ENCODE results near the gene TMEM54.

Gene TMEM54

GRCh38 chr1:32889731-32890278 is 11.4 kb downstream of the TMEM54 start:
- CTCF ChIA-PET: no interaction called here
- POLR2A ChIA-PET (ENCODE audit: low non-redundant PET): no interaction called here
- no peak overlapping the region for H3K27ac ChIP-seq
- no peak for DNase-seq (ENCODE audit: low spot score)
- TF ChIP-seq CTCF (conservative IDR thresholded peaks at IDR 0.05; ENCODE audit: low read depth): no peak

- TF ChIP-seq CTCF (conservative IDR thresholded peaks at IDR 0.05; ENCODE audit: low read depth): no peak
- POLR2A ChIA-PET (ENCODE audit: low non-redundant PET): no interaction called here
- DNase-seq (ENCODE audit: low spot score): no peak
- no peak overlapping the region for H3K27ac ChIP-seq
- CTCF ChIA-PET: no interaction called here
Observed at GRCh38 chr1:32888677-32889420, 12.3 kb downstream of the TMEM54 start.

GRCh38 chr1:32888134-32888533 is 13.1 kb downstream of the TMEM54 start:
- no peak for DNase-seq (ENCODE audit: low spot score)
- ChIA-PET CTCF (no interaction called here), POLR2A (ENCODE audit: low non-redundant PET) (no interaction called here)
- H3K27ac ChIP-seq: no peak overlapping the region
- TF ChIP-seq CTCF (conservative IDR thresholded peaks at IDR 0.05; ENCODE audit: low read depth): no peak

- ChIA-PET POLR2A (ENCODE audit: low non-redundant PET) (no interaction called here), CTCF (no interaction called here)
- no peak for DNase-seq (ENCODE audit: low spot score)
- no peak overlapping the region for H3K27ac ChIP-seq
- no peak for TF ChIP-seq CTCF (conservative IDR thresholded peaks at IDR 0.05; ENCODE audit: low read depth)
Observed at GRCh38 chr1:32887623-32888022, 13.6 kb downstream of the TMEM54 start.

- no peak for DNase-seq (ENCODE audit: low spot score)
- 0 out of 2 replicates have a peak, but pooled peaks have one; percentile 5 for TF ChIP-seq CTCF (conservative IDR thresholded peaks at IDR 0.05; ENCODE audit: low read depth)
- POLR2A ChIA-PET (ENCODE audit: low non-redundant PET): no interaction called here
- CTCF ChIA-PET: interaction anchor here (0.6 to 2.3 kb wide), 5 partner anchors 11 to 720 kb away, joined by 3 to 7 read pairs (median 3); partner anchors contain the start of gene TMEM54
- no peak overlapping the region for H3K27ac ChIP-seq
Observed at GRCh38 chr1:32886828-32887414, 14.3 kb downstream of the TMEM54 start.

GRCh38 chr1:32886004-32886827 is 15.0 kb downstream of the TMEM54 start, which contains the start of gene HPCA:
TSS of gene HPCA (plus strand) at chr1:32886491. CDS start at chr1:32888899, 2,408 bp downstream.
- DNase-seq (ENCODE audit: low spot score): peak; percentile 61
- no peak within 1 kb of the TSS for H3K27ac ChIP-seq
- ChIA-PET CTCF (interaction anchor here (0.5 to 2.3 kb wide), 9 partner anchors 10 to 720 kb away, joined by 3 to 7 read pairs (median 4); partner anchors contain the start of gene TMEM54), POLR2A (ENCODE audit: low non-redundant PET) (no interaction called here)
- peak; percentile 43 for TF ChIP-seq CTCF (conservative IDR thresholded peaks at IDR 0.05; ENCODE audit: low read depth)
